LNCAP (cell line): ENCODE measurements around the gene AMMECR1.

Experiments
- TF ChIP-seq, protein P1 (sequence below): fragments of 450-650 bp; IDR thresholded peaks from 2 replicates; pipeline ENCODE4 v1.5.1; 2017; ENCODE audit warnings: mild to moderate bottlenecking

Gene AMMECR1

GRCh38 chrX:110304884-110305283 is 13.0 kb downstream of the AMMECR1 start:
- TF ChIP-seq, protein P1, sequence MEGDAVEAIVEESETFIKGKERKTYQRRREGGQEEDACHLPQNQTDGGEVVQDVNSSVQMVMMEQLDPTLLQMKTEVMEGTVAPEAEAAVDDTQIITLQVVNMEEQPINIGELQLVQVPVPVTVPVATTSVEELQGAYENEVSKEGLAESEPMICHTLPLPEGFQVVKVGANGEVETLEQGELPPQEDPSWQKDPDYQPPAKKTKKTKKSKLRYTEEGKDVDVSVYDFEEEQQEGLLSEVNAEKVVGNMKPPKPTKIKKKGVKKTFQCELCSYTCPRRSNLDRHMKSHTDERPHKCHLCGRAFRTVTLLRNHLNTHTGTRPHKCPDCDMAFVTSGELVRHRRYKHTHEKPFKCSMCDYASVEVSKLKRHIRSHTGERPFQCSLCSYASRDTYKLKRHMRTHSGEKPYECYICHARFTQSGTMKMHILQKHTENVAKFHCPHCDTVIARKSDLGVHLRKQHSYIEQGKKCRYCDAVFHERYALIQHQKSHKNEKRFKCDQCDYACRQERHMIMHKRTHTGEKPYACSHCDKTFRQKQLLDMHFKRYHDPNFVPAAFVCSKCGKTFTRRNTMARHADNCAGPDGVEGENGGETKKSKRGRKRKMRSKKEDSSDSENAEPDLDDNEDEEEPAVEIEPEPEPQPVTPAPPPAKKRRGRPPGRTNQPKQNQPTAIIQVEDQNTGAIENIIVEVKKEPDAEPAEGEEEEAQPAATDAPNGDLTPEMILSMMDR: no peak

- TF ChIP-seq, protein P1: no peak
Measured at GRCh38 chrX:110304371-110304770, 13.5 kb downstream of the AMMECR1 start.

DNA sequence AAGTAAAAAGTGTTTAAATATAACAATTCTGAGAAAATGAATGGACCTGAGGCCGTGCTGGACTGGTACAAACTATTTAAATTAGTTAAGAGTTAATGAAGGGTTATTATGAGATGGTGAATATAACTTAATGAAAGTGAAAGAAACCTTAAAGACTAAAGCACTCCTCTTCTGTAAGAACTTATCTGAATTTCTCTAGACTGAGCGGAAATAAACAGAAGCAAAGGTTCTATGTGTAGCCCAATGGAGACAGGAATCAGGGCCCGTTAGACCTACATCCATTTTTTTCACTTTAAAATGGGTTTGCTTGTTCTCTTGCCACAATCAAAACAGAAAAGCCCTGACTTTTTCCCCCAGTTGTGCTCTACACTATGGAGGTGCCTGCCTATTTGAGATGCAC is 14.9 kb downstream of the AMMECR1 start:
- TF ChIP-seq, protein P1: no peak

DNA sequence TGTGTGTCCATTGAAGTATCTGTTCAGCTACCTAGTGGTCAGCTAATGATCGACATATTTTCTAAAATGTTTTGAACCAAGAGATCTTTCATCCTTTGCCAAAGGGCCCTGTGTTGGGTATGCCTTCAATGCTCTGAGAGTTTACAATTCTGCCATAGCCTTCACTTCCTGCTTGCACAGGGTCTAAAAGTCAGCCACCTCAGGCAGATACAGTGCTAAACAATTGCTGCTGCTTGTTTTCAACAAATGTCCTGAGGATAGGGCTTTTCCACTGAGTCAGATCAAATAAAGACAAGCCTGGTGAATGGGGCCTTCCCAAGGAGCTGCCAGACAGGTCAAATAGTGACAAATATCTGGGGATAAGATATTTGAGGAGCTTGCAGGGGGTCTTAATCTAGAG is 16.7 kb downstream of the AMMECR1 start:
- TF ChIP-seq, protein P1: no peak

DNA sequence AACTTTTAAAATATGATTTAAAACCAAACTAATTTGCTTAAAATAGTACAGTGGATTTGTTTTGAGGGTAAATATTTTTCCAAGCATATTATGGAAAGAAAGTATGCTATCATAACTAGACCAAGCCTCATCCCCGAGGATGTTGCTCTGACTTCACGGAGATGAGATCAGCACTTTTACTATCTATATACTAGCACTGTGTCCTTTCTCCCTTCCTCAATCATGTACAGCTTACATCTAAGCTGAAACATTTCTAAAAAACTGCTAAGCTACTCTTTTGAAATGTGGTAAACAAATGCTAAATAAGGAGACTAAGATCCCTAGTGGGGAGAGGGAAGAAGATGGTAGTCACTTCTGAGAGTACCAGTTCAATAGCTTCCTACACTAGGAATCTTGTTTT is 23.8 kb downstream of the AMMECR1 start:
- TF ChIP-seq, protein P1: no peak

DNA sequence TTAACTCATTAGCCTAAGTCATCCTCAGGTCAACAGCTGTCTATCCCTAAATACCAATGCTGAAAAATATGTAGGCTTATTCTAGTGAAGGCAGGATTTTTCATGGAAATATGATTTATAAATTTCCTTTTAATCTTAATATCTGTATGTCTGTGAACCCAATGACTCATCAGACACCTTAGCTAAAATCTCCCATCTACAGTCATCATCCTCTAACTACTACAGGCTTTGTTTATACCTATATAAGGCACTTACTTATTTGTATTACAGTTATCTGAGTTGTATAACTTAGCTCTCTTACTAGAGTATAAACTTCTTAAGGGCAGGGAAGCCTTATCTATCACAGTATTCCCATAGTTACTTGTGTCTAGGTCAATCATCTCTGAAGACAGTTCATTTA is 24.2 kb downstream of the AMMECR1 start:
- TF ChIP-seq, protein P1: no peak

GRCh38 chrX:110287605-110288004 is 30.3 kb downstream of the AMMECR1 start:
- TF ChIP-seq, protein P1: no peak

DNA sequence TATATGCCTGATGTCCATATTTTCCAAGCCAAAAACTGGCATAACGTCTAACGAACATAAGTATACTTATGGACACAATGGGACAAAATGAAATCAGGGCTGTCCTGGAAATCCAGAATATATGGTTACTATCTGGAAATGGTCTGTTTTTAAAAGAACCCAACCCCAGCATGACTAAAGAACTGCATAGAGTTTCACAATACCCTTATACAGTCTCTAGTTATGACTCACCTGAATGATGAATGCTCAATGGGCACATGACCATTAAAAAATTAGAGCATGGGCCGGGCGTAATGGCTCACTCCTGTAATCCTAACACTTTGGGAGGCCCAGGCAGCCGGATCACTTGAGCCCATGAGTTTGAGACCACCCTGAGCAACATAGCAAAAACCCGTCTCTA is 31.8 kb downstream of the AMMECR1 start:
- TF ChIP-seq, protein P1: no peak
